GM13976 (cell line): Measurements from ENCODE around the gene MAP2K7.
A peak's percentile ranks its signal among the peaks of the same experiment; 100 is the strongest.
"Not testable (repeated sequence)": the region's sequence is repeated elsewhere in the genome, so short reads cannot be mapped to it uniquely, and the experiment has no call there.

ENCODE experiments used
- DNase-seq: peaks from one replicate; pipeline ENCODE4 v3.0.0; 2012; ENCODE audit warnings: low spot score
- CTCF ChIP-seq: IDR thresholded peaks from 2 replicates; pipeline ENCODE4 v1.5.1; 2012; ENCODE audit warnings: borderline replicate concordance, mild to moderate bottlenecking; ENCODE audit not compliant: insufficient read depth; ENCODE audit errors: extremely low read depth, missing control alignments, control extremely low read depth
- in situ Hi-C: fragments of 300-500 bp; cut with MboI; formaldehyde crosslinking; loops from one replicate; pipeline ENCODE4 v1.12.0; 2022; ENCODE audit warnings: low sequenced_read_pairs, mixed read lengths, inconsistent platforms; ENCODE audit not compliant: unreplicated experiment

Gene MAP2K7

GRCh38 chr19:7927605-7928333 is 24.1 kb downstream of the MAP2K7 start:
- no peak for DNase-seq
- TF ChIP-seq CTCF, result no peak
- in situ Hi-C loops, result no loop called here

GRCh38 chr19:7928334-7928706 is 24.6 kb downstream of the MAP2K7 start:
- in situ Hi-C loops, result no loop called here
- no peak for TF ChIP-seq CTCF

GRCh38 chr19:7928741-7929701 is 25.3 kb downstream of the MAP2K7 start:
- DNase-seq, result peak; percentile 83
- in situ Hi-C loops, result no loop called here
- peak; percentile 51 for TF ChIP-seq CTCF

More at GRCh38 chr19:7928334-7928706, 24.6 kb downstream of the MAP2K7 start:
- no peak for DNase-seq

GRCh38 chr19:7930030-7930429 is 26.4 kb downstream of the MAP2K7 start:
- in situ Hi-C loops, DNase-seq: not testable (repeated sequence)

- no peak for TF ChIP-seq CTCF
- no peak for DNase-seq
- in situ Hi-C loops, result no loop called here
Observed at GRCh38 chr19:7930765-7931164, 27.1 kb downstream of the MAP2K7 start.

- no peak for TF ChIP-seq CTCF
- in situ Hi-C loops, result no loop called here
- DNase-seq, result no peak
Observed at GRCh38 chr19:7931221-7932061, 27.8 kb downstream of the MAP2K7 start.
